ENCODE data around the gene PABPN1. TPM values are rescaled to one million over a fixed set of nuclear protein-coding genes. Genes with fewer than 3 reads are reported as not detected.
A peak's percentile ranks its signal among the peaks of the same experiment; 100 is the strongest.

The PABPN1 gene
- total and polyA plus RNA-seq, 2 of the 13 experiments (the other 11 are each of a cell fraction or from before 2014, with no cell fraction given), result 233 to 524 TPM

DNA sequence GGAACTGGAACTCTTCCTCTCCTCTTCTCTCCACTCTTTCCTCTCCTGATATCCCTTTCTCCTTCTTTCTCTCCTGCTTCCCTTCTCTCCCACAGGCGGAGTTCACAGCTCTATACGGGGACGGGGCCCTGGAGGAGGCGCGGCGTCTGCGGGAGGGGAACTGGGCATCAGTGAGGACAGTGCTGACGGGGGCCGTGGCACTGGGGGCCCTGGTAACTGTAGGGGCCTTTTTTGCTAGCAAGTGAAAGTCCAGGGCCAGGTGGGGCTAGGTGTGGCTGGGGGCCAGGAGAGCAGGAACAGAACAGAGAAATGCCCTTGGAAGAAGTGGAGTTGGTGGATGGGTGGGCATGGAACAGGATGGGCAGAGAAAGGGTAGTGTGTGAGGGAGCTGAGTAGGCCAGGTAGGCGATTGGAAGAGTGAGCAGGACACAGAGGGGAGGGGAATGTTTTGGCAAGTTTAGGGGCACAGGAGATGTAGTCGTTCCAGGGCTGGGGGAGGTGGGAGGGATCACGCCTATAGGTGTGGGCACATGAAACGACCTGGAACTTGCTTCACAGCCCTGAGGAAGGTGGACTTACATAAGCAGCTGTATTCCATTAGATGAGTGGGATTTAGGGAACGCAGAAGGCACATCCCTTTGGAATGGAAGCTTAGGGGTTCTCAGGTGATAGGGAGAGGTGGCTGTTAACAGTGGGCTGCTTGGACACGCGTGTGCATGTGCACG, 12.4 kb upstream of the PABPN1 start (continued):
- TF ChIP-seq RBM39 (IDR thresholded peaks at IDR 0.05; ENCODE audit: low read depth, low read length, poor library complexity, severe bottlenecking), result peak; percentile 43

DNA sequence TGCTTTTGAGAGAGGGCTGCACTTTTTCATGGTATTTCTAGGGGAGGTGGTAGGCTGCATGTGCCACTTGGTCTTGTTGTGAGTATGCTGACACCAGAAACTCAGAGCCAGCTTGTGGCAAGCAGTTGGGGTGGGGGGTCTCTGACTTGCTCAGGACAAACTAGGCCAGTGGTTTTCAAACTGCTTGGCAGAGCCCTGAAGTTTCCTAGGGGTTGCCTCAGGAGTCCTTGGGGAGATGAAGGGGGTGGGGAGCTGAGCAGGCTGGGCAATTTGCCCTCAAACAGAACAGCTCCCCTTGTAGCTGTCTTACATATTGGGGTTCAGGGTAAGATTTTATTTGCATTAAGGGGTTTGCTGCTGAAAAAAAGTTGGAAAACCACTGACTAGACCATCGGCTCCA, 10.7 kb upstream of the PABPN1 start:
- FAIRE-seq (no peak), DNase-seq (ENCODE audit: low spot score) (no peak), ATAC-seq (no peak)
- ChIA-PET POLR2A (interaction anchor here (1.4 to 18.7 kb wide), 3 partner anchors 9 to 24 kb away, joined by 6 to 1053 read pairs (median 19); partner anchors contain the start of genes HOMEZ, PABPN1 and PPP1R3E), CTCF (ENCODE audit: low intra/inter-chr PET ratio, low total read pairs) (no interaction called here)
- TF ChIP-seq ZMYM4 (CRISPR knock-in tag; IDR thresholded peaks at IDR 0.05) (no peak), NR2F1 (CRISPR knock-in tag; IDR thresholded peaks at IDR 0.05) (no peak), ZZZ3 (CRISPR knock-in tag; IDR thresholded peaks at IDR 0.05; ENCODE audit: borderline replicate concordance) (0 out of 2 replicates have a peak, but pooled peaks have one; percentile 52), HMG20B (CRISPR knock-in tag; conservative IDR thresholded peaks at IDR 0.05) (0 out of 2 replicates have a peak, but pooled peaks have one; percentile 22), KLF16 (CRISPR knock-in tag; IDR thresholded peaks at IDR 0.05) (no peak)
- TF ChIP-seq, protein P1, sequence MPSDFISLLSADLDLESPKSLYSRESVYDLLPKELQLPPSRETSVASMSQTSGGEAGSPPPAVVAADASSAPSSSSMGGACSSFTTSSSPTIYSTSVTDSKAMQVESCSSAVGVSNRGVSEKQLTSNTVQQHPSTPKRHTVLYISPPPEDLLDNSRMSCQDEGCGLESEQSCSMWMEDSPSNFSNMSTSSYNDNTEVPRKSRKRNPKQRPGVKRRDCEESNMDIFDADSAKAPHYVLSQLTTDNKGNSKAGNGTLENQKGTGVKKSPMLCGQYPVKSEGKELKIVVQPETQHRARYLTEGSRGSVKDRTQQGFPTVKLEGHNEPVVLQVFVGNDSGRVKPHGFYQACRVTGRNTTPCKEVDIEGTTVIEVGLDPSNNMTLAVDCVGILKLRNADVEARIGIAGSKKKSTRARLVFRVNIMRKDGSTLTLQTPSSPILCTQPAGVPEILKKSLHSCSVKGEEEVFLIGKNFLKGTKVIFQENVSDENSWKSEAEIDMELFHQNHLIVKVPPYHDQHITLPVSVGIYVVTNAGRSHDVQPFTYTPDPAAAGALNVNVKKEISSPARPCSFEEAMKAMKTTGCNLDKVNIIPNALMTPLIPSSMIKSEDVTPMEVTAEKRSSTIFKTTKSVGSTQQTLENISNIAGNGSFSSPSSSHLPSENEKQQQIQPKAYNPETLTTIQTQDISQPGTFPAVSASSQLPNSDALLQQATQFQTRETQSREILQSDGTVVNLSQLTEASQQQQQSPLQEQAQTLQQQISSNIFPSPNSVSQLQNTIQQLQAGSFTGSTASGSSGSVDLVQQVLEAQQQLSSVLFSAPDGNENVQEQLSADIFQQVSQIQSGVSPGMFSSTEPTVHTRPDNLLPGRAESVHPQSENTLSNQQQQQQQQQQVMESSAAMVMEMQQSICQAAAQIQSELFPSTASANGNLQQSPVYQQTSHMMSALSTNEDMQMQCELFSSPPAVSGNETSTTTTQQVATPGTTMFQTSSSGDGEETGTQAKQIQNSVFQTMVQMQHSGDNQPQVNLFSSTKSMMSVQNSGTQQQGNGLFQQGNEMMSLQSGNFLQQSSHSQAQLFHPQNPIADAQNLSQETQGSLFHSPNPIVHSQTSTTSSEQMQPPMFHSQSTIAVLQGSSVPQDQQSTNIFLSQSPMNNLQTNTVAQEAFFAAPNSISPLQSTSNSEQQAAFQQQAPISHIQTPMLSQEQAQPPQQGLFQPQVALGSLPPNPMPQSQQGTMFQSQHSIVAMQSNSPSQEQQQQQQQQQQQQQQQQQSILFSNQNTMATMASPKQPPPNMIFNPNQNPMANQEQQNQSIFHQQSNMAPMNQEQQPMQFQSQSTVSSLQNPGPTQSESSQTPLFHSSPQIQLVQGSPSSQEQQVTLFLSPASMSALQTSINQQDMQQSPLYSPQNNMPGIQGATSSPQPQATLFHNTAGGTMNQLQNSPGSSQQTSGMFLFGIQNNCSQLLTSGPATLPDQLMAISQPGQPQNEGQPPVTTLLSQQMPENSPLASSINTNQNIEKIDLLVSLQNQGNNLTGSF (CRISPR knock-in tag; IDR thresholded peaks at IDR 0.05), result 0 out of 2 replicates have a peak, but pooled peaks have one; percentile 37
- TF ChIP-seq, protein P2, sequence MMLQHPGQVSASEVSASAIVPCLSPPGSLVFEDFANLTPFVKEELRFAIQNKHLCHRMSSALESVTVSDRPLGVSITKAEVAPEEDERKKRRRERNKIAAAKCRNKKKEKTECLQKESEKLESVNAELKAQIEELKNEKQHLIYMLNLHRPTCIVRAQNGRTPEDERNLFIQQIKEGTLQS (CRISPR knock-in tag; IDR thresholded peaks at IDR 0.05), result 0 out of 2 replicates have a peak, but pooled peaks have one; percentile 15
- in situ Hi-C loops (cut with HindIII; ENCODE audit: extremely low pct_ligation_motif_present, low pct_unique_long_range_greater_than_20kb), result loop anchor here (25.0 kb wide), 1 partner anchor 827 kb away; the partner anchor contains the start of genes EMC9, FITM1, PSME1 and PSME2
- Histone ChIP-seq H4K20me1 (ENCODE audit: insufficient read depth, low read length) (no peaks in the 10 kb centered on the region), H3K27ac (ENCODE audit: extremely low read length, insufficient read depth, low read length) (no peak overlapping the region), H3K4me2 (ENCODE audit: low read depth, low read length) (no peak overlapping the region), H3K27me3 (ENCODE audit: control insufficient read depth in 1 of 2, insufficient read depth in 2 of 2, low read length in 2 of 2) (no peaks in the 10 kb centered on the region; a peak in 1 of 5 replicates), H3K9ac (ENCODE audit: insufficient read depth, low read depth, low read length) (no peak overlapping the region), H3K36me3 (replicated peaks in 1 of 2; ENCODE audit: control insufficient read depth in 1 of 2, insufficient read depth in 2 of 2, low read length in 2 of 2) (peaks cover 27 to 38% of the 10 kb centered on the region in 2 experiments), H3K4me1 (ENCODE audit: insufficient read depth, low read length) (peaks cover 32% of the 10 kb centered on the region), H3K79me2 (ENCODE audit: insufficient read depth, low read length) (peaks cover 34% of the 10 kb centered on the region), H2AFZ (ENCODE audit: low read length) (no peak overlapping the region), H3K9me3 (ENCODE audit: low read length) (no peaks in the 10 kb centered on the region), H3K4me3 (replicated peaks in 1 of 3; ENCODE audit: insufficient read depth in 1 of 3, low read depth in 2 of 3, low read length in 3 of 3) (no peak overlapping the region)
- 94% methylated on average over 1 of the region's 1 CpG for WGBS (ENCODE audit: low lambda C conversion rate)
- intact Hi-C loops (cut with micrococcal nuclease; ENCODE audit: unreplicated experiment), result no loop called here
- BruUV-seq (replicated peaks), result no TSS peak
